Thyroid gland (tissue), 4 donors: ENCODE measurements around the gene ANKRD34A.
A peak's percentile ranks its signal among the peaks of the same experiment; 100 is the strongest.

ENCODE experiments used
- CTCF ChIP-seq, 6 experiments: fragments of 200-600 bp in 3 of 6; fragments of 450-650 bp in 3 of 6; sonication (generic) in 3 of 6; IDR thresholded peaks; one replicate each; pipeline ENCODE4 v1.5.1; 2016 to 2019; ENCODE audit warnings: antibody characterized with exemption in 6 of 6, mild to moderate bottlenecking in 2 of 6, inconsistent platforms in 1 of 6, moderate library complexity in 1 of 6
- POLR2A ChIP-seq, 2 donors: fragments of 450-650 bp; IDR thresholded peaks; one replicate each; pipeline ENCODE4 v1.6.1; 2017; ENCODE audit warnings: antibody characterized with exemption in 2 of 2, mild to moderate bottlenecking in 2 of 2, moderate library complexity in 1 of 2

GRCh38 chr1:145927063-145927886 lies 37.1 kb downstream of the ANKRD34A start, which contains the start of gene RBM8A:
- TF ChIP-seq CTCF (IDR thresholded peaks at IDR 0.05) (peak; percentile 17 to 74 (median 48)), POLR2A (IDR thresholded peaks at IDR 0.05) (peak; percentile 91 to 99)
